ENCODE data around the gene ELN.

- TF ChIP-seq, protein P1, sequence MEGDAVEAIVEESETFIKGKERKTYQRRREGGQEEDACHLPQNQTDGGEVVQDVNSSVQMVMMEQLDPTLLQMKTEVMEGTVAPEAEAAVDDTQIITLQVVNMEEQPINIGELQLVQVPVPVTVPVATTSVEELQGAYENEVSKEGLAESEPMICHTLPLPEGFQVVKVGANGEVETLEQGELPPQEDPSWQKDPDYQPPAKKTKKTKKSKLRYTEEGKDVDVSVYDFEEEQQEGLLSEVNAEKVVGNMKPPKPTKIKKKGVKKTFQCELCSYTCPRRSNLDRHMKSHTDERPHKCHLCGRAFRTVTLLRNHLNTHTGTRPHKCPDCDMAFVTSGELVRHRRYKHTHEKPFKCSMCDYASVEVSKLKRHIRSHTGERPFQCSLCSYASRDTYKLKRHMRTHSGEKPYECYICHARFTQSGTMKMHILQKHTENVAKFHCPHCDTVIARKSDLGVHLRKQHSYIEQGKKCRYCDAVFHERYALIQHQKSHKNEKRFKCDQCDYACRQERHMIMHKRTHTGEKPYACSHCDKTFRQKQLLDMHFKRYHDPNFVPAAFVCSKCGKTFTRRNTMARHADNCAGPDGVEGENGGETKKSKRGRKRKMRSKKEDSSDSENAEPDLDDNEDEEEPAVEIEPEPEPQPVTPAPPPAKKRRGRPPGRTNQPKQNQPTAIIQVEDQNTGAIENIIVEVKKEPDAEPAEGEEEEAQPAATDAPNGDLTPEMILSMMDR (IDR thresholded peaks at IDR 0.05), result no peak
- TF ChIP-seq EZH2 (IDR thresholded peaks at IDR 0.05) (no peak), EZH2phosphoT487 (IDR thresholded peaks at IDR 0.05) (no peak)
These were observed 4.2 kb downstream of the ELN start for GRCh38 chr7:74032191-74032490.
